ENCODE measurements around the gene ISM1.

ISM1 gene

DNA sequence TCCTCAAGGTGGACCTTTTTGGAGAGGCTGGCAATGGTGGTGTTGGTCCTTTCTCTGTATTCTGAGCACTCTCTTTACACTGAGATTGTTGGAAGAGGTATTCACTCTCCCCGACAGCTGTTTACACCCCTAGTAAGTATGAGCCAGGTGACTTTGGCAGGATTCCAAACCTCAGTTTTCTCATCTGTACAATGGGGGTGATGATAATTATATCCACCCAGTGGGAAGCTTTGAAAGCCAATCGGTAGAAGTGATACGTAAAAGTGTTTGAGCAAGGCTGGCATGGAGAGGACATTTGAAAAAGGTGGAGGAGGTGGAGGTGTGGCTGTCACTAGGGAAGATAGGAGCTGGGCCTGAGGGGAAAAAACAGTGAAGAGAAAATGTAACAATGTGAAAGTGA lies 35.5 kb downstream of the ISM1 start:
- no peak for DNase-seq (ENCODE audit: low read depth, low spot score)

DNA sequence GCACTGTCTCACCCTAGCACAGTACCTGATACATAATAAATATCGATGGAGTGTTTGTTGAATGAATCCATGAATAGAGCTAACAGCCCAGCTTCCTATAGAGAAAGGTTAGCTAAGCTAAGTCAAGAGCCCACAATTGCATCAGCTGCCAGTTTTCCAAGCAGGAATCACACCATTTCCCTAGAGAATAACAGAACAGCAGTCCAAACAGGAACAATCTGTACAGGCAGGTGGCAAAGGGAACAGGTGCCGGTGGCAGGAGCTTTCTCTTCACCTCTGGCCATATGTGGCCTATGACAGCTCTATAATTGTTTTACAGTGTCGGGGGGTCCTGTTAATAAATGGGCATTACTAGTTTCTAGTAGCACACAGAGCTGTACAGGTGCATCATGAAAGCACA lies 38.8 kb downstream of the ISM1 start:
- no peak for DNase-seq (ENCODE audit: low read depth, low spot score)

DNA sequence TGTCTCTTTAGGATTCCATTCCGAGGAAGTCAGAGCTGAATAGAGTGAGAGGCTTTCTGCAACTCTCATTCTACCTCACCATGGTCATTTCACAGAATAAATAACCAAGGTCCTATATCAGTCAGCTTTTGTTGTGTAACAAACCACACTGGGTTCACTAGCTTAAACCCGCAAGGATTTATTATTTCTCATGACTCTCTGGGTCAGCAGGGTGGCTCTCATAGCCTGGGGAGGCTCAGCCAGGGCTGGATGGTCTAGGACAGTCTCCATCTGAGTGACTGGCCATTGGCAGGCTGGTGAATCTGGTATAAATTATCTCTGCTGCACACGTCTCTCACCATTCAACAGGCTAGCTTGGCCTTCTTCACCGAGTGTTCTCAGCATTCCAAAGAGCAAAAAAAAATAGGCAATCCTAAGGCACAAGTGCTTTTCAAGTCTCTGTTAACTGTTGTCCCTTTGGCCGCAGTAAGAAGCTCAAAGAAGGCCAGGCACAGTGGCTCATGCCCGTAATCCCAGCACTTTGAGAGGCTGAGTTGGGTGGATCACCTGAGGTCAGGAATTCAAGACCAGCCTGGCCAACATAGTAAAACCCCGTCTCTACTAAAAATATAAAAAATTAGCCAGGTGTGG lies 39.7 kb downstream of the ISM1 start:
- DNase-seq (ENCODE audit: low read depth, low spot score), result no peak

DNA sequence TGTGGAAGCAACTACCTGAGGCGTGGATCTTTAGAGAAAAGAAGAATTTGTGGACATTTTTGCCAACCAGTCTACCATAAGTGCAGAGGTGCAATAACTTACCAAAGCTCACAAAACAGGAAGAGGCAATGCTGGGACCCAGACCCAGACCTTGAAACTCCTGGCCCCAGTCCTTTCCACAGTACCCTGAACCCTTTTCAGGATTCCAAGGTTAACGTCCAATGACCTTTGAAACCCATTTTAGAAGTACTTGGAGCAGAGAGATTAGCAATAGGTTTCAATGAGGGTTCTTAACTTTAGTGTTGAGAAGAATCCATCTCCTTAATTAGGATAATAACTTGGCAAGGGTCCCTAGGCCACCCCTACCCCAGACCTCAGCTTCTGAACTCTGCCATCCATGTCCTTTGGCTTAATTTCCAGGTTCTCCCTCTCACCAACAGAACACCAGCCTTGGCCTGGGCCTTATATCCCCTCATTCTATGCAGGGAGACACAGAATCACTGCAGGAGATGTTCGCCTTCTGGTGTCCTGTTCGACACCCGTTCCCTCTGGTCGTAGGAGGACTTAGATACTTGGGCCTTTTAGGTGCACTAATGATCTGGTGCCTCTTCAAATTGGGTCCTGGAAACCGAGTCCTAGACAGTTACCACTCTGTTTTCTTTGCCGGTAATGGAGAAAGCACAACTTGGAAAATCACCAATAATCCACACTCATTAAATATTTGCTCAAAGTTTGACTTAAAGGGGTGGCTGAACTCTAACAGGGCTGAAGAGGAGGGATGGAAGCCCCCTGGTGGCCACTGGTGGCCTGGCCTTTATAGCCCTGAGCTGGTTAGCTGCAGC lies 40.6 kb downstream of the ISM1 start:
- peak; percentile 49 for DNase-seq (ENCODE audit: low read depth, low spot score)

DNA sequence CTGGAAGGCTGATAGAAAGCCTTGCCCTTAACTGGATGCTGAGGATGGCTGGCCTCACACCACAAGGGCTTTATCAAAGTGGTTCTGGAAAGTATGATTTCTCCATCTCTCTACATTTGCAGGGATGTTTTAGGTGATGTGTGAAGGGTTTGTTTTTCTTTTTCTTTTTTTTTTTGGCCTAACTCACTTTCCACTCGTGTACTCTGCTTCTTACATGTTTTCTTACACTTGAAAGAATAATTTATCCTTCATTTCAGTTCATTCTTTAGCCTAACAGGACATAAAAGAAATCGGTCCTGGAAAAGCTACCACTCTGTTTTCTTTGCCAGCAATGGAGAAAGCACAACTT lies 41.2 kb downstream of the ISM1 start:
- DNase-seq (ENCODE audit: low read depth, low spot score), result no peak

DNA sequence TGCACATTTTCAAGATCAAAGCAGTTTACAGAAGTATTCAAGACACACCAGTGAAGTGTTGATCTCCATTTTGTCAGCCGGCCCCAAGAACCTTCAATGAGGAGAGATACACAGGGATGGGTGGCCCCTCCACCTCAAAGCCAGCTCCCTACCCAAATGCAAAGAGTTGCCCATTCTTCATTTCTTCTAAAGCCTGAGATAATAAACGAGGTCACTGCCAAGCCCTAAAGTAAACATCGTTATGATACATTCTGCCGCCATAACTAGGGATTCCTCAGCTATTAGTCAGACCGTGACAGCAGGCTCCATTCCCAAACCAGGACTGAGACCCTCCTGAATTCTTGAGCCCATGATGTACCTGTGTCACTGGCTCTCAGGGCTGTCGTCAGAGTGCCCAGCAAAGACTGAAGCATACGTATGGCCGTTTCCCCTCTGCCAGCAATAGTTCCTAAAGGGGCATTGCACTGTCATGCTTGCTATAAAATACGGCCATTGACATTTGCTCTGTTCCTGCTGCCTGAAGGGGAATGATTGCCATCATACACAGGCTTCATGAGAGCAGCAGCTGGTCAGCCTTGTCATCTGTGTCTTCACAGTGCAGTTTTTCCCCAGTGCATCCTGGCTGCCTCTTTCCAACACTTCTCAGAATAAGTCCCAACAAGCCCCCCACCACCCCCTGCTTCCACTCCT lies 41.7 kb downstream of the ISM1 start:
- no peak for DNase-seq (ENCODE audit: low read depth, low spot score)

DNA sequence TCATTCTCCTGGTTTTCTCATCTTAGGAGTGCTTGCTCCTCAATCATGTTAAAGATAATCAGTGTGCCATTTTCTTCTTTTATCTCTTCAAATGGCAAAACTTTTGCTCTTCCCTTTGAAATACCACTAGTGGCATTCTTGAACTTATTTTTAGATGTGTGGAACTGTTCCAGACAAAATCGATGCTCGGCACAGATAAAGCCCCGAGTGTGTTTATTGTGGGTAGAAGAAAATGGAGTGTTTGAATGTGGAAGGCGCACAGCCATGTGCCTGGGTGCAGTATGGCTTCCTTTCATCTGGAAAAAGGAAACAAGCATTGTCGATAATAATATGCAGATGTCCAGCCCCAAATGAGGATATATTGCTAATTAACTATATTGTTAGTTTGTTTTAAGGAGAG lies 42.4 kb downstream of the ISM1 start:
- no peak for DNase-seq (ENCODE audit: low read depth, low spot score)

DNA sequence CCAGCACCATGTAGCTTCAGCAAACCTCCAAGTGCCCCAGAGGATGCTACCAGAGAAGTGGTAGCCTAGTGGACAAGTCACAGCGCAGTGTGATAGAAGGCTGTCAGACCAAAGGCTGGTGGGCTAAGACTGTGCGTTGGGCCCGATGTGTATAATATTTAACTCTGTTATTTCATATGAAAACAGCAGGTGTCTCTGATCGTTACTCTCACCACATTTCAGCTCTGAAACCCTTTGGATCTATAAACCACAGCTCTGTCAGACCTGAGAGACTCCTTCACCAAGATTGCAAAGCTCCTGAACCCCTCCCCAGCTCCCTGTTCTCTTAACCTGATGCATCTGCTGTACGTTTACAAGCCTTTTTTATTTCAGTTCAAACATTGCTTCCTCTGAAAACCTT lies 43.8 kb downstream of the ISM1 start:
- DNase-seq (ENCODE audit: low read depth, low spot score), result no peak

DNA sequence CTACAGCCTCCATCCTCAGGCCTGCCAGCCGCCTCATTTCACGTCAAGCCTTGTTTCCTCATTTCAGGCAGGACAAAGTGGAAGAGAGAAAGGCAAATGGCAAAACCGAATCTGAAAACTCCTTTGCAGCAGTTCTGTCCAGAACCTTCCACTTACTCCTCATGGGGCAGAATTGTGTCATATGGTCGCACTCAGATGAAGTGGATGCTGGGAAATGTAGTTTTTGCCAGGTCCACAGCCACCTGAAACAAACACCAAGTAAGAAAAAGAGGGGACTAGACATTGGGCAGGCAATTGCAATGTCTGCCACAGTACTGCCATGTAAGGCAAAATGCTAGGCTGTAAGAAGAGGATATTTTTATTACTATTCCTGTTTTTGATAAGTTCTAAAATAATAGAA lies 44.9 kb downstream of the ISM1 start:
- no peak for DNase-seq (ENCODE audit: low read depth, low spot score)

DNA sequence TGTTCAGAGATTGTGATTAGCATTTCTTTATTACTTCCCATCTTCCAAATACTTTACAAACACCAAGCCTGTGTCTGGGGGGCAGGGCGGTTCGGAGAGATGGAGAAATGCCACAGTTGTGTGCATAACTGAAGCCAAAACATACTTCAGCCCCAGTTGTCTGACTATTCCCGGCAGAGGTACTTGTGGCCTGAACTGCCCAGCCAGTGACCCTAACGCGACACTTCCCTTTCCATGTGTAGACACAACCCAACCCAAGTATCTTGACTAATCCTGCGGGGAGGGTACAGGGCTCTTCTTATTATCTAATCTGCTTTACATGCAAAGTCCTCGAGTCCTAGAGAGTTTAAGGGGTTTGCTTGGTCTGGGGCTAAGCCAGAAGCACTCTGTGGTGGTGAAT lies 46.2 kb downstream of the ISM1 start:
- no peak for DNase-seq (ENCODE audit: low read depth, low spot score)

DNA sequence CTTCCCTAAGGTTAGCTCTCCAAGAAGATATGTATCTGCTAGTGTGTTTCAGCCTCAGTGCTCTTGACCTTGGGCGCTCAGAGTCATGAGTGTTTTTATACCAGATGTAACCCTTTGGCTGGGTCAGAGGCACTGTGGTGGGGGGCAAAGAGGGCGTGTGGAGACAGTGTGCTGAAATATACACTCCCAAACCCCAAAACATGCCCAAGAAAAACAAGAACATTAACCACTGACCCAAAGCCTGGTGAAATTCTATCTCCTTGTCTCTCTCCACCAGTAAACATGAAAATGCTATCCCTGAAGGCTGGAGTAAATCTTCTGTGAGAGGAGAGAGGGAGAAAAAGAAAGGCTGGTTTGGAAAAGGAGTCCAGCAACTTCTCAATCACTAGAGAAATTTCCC lies 47.9 kb downstream of the ISM1 start:
- no peak for DNase-seq (ENCODE audit: low read depth, low spot score)

DNA sequence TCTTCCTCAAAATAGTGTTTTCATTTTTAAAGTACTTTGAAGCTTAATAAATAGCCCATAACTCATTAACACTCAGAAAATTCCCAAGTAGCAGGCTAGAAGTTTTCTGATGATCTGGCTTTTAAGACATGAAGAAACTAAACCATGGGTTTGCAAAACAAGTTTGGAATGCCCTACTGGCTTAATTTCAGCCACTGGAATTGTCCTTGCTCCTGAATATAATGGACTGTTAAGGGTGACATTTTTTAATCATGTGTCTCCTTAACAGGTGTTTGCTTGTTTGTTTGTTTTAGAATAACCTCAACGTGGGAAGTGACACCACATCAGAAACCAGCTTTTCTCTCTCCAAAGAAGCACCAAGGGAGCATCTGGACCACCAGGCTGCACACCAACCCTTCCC lies 49.1 kb downstream of the ISM1 start:
- no peak for DNase-seq (ENCODE audit: low read depth, low spot score)

DNA sequence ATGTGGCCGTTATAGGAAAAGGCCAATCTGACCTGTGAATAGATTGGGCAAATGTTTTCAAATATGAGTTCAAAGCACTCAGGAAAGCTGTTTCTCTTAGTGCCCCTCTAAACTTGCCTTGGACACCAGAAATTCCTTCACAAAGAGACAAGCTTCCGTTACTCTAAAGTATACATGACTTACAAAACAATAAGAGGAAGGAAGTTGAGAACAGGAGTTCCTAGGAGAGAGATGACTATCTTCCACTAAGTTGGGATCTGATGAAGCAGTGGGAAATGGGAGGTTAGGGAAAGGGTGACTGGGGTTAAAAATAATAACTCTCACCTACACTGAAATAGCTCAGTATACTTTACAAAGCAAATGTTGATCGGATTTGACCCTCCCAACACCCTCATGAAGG lies 50.0 kb downstream of the ISM1 start:
- DNase-seq (ENCODE audit: low read depth, low spot score), result no peak

DNA sequence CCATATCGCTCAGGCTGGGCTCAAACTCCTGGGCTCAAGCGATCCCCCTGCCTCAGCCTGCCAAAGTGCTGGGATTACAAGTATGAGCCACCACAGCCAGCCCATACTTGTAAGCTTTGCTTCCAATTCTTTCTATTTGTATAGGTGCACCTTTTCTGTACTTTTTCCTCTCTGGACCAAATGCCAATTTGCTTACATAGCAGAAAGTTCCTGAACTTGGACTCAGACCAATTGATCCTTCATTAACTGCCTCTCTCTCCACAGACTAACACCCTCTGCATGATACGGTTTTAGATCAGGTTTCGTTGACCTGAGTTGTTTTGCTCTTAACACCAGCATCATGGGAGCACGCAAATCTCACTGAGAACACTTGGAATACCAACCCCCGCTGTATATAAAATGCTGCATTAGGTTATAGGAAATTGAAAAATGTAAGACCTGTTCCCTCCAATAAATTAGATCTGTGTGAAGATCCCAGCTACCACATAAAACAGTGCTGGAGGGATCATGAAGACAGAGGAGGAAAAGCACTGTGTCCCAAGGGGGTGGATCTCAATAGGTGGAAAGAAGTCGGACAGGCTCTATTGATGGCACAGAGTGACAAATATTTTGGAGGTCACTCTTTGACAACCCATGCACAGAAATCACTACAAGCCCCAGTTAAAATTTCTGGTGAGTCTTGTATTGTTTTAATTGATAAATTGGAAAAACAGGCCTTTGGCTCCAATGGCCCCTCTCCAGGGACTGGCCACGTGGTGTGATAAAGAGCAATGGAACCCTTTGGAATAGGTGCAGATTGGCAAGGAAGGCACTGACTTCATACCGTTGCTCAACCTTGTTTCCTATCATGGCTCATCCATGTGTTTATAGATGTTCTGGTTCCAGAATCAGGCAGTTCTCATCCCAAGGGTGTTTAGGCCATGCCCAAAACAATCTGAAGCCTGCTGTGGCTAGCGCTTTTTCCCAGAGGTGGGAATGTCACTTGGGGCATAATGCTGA lies 51.2 kb downstream of the ISM1 start:
- no peak for DNase-seq (ENCODE audit: low read depth, low spot score)

DNA sequence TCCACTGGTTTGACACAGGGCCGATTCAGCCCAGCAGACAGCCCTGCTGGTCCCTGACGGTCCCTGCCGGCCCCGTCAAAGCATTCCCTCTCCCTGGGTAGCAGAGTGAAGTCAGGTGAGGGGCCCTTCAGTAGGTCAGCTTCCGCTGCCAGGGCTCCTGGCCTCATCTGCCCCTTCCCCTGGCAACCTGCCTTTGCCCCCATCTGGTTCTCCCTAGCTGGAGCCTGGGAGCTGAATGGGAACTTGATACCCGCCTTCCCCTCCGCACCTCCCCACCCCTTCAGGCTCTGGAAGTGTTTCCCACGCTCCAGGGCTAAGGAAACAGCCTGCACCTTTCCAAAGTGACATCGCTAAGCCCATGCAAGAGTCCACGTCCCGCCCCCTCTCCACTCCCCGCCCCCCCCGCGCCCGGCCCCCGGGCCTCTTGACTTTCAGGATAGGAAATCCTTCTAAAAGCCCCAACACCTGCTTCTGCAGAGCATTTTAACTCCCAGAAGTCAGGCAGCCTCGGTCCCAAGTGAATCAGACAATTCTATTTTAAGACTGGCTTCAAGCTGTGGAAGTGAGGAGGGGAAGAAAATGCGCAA lies 53.3 kb downstream of the ISM1 start:
- no peak for DNase-seq (ENCODE audit: low read depth, low spot score)

DNA sequence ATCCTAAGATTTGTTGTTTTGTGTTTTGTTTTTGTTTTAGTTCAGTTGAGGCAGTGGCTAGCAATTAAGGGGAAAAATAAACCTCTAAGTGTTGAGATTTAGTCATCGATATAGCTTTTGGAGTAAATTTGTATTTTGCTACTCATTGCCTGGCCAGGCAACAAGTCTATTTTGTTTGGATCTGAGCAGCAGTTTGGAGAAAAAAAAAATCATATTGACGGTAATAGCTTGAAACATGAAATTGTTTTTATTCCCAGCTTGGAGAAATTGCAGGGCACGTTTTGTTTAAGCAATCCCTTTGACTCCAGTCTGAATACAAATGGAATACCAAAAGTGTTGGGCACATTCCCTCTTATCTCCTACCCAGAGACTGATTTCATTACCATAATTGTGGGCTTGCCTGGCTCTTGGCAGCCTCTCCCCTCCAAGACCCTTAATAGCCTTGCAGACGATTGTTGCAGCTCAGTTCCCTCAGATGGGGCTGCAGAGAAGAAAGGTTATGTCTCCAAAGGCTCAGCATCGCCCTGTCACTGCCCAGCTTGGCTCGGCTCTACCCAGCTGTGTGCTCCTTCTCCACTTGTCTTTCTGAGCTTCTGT lies 56.0 kb downstream of the ISM1 start:
- DNase-seq (ENCODE audit: low read depth, low spot score), result no peak

DNA sequence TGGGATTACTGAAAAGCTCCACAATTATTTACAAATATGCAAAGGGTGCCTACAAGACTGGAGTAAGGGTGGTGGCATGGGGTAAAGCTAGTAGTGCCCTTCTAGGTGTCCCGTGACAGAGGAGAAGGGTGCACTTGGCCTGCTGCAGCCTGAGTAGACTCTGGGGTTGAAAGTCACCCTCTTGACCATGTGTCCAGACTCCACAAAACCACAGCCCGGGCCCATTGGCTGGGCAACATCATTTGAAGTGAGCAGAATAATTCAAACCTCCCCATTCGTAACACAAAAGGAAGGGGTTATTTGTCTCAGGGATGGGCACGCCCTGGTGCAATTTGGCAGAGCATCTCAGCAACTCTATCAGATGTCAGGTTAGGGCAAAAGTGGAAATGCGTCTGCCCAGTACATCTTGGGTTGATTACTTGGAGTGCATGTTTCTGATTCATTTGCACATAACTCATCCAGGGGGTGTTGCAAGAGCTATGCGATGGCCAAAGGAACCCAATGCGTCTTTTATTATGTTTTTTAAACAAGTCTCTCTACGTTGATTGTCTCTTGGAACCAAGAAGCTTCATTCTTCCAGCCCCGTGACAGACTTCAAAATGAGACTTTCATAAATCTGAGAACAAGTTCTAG lies 56.7 kb downstream of the ISM1 start:
- DNase-seq (ENCODE audit: low read depth, low spot score), result no peak

DNA sequence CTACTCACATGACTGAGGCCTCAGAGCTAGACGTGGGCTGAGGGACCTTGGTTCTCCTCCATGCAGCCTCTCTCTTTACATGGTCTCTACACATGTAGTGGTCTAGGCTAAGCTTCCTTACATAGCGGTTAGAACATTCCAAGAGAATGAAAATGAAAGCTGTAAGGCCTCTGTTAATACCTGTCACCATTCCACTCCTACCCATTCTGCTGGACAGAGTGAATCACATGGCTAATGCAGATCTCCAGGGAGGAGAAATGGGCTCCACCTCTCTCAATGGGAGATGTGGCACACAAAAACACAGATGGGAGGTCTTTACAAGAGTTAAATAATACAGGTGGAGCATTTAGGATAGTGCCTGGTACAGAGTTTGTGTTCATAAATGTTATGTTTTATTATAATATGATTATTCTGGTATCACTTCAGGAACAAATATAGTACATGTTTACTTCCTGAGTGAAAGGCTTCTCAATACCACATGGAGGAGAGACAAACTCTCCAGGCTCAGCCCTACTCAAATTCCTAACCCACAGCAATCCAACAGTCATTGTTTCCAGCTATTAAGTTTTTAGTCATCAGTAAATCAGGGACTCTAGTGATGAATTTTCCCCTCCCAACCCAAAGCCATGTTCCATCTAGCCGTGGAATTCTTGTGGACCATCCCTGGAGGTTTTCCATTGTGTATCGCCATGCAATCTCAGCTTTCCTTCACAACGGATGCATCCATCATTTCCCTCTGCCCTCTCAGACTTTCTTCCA lies 57.9 kb downstream of the ISM1 start:
- no peak for DNase-seq (ENCODE audit: low read depth, low spot score)

DNA sequence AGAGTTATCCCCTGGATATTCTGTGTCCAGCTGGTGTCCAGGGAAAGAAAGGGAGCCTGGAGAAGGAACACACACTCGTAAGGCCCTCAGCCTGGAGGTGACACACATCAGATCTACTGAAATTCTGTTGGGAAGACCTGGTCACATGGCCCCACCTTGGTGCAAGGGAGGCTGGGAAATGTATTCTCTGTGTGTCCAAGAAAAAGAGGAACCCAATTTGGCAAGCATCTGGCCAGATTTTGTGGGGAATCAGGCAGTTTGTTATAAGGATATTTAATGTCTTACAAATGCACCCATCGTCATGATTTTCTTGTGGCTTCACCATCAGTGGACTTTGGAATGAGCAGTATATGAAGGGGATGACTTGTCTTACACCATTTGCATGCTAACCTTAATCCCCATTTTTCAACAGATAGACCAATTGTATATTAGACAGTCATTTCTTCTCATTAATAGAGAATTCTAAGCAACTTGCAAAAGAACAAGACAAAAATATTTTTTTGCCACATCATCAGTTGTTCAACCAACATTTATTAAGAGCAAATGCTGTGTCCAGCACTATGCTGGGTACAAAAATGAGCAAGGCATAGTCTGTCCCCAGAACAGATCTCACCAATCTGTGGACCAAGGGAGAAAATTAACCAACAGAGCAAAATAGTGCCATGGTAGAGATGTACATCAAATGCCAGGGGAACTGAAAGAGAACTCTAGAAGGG lies 59.7 kb downstream of the ISM1 start:
- DNase-seq (ENCODE audit: low read depth, low spot score), result no peak
